GM19023 (cell line): ENCODE results near the gene CHRNA7.

Source experiments
- ATAC-seq: cut with Tn5 transposase; IDR thresholded peaks from one replicate; pipeline ENCODE4 v1.9.1; 2021; ENCODE audit warnings: mild to moderate bottlenecking, moderate library complexity; ENCODE audit not compliant: unreplicated experiment

The CHRNA7 gene

GRCh38 chr15:32029862-32030781, at the start of gene CHRNA7:
Gene CHRNA7, plus strand, starts transcription at chr15:32030515. Its CDS starts 80 bp downstream, at chr15:32030595.
- ATAC-seq: no peak

DNA sequence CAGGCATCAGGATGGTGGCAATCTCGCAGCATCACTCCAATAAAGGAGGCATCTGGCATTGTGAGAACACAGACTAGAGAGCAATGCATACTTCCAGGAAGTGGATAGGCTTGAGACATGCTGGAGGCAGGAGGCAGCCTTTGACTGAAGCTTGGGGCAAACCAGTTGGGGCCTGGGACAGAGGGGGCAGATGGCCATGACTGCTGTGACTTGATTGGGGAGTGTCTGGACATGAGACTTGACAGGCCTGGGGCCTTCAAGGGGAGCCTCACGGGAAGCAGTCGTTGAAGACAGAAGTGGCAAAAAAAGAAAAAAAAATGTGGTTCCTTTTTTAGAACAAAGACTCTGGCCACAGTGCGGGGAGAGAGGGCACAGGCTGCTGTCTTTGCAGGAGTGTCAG, 44.7 kb upstream of the CHRNA7 start:
- ATAC-seq: no peak

GRCh38 chr15:31993062-31993461, 37.3 kb upstream of the CHRNA7 start:
- ATAC-seq: no peak

DNA sequence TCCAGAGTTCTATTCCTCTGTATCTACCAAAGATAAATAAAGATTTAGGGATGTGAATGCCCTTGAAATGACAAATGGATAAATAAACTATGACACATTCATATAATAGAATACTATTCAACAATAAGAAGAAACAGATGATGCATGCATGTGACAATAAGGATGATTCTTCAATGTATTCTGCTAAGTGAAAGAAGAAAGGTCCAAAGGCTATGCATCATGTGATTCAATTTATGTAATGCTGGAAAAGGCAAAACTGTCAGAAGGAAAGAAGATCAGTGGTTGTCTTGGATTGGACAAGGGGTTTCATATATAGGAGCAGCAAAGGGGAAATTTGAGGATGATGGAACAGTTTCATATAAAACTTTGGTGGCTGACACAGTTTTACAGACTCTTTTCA, 32.6 kb upstream of the CHRNA7 start:
- no peak for ATAC-seq

GRCh38 chr15:32003558-32003957, 26.8 kb upstream of the CHRNA7 start:
- no peak for ATAC-seq

GRCh38 chr15:32004249-32004648, 26.1 kb upstream of the CHRNA7 start:
- no peak for ATAC-seq

DNA sequence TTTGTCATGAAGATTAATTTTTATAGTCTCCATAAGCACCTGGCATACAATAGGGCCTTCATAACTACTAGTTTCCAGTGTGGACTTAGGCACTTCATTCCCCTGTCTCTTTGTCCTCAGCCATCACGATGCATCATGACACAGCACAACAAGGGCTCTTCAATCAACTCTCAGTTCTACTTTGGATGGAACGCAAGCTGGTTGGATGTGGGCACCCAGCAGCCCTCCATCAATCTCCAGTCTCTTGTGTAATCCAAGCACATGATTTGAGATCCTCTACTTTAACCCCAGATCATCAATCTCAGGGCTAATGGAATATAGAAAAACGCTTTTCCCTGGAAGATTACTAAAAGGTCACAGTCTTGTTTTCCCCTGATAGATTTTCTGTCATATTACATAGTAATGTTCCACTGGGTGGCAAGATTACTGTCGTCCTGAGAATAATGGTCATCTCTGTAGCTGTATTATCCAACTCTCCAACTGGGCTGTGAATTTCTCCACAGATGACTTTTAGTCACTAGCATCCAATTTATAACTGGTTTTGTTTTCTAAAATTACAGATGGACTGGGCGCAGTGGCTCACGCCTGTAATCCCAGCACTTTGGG, 22.9 kb upstream of the CHRNA7 start:
- ATAC-seq: no peak

DNA sequence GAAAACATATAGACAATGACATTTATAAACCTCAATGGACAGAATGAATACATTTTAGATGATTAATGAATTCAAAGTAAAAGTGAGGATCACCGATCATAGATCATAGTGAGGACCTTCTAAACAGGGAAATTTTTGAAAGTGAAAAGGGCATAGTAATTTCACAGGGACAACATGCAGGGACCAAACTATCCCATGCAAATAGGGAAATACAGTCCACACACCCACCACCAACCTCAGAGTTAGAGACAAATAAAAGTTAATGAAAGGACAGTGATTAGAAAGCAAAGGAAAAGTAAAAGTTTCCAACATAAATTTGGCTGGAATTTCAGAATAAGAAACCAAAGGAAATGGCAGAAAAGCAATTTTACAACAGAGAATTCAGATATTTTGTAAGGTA, 15.4 kb upstream of the CHRNA7 start:
- no peak for ATAC-seq

GRCh38 chr15:32020156-32020555, 10.2 kb upstream of the CHRNA7 start:
- no peak for ATAC-seq

GRCh38 chr15:32028921-32029320, 1.4 kb upstream of the CHRNA7 start:
- ATAC-seq: no peak

DNA sequence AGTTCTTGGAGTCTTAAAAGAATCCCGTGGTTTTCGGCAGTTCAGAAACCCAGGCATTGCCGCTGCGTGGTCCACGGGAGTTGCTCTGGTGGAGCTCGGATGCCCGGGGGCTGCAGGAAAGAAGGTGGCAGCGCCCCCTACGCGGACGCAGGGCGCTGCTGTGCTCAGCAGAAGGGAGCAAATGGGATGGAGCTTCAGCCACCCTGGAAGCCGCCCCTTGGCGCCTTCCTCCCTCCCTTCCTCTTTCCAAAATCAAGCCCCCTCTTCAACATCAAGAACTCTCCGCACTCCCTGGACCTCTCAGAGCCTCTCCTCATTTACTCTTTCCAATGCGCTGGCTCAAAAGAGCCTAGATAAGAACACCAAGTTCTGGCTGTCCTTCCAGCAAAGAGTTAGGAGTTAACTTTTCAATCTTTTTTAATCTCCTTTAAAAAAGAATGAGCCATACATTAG, 880 bp upstream of the CHRNA7 start:
- no peak for ATAC-seq

DNA sequence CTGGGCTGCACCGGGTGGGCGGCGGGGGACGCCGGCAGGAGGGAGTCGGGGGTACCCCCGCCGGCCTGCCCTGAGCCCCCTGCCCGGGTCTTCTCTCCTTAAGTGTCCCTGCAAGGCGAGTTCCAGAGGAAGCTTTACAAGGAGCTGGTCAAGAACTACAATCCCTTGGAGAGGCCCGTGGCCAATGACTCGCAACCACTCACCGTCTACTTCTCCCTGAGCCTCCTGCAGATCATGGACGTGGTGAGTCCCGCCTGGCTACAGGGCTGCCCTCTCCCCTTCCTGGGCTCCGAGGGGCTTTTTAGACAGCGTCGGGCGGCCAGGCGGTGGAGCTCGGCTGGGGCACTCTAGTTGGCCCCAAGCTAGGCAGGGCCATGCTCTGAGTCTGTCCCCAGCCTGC, 480 bp downstream of the CHRNA7 start:
- no peak for ATAC-seq

DNA sequence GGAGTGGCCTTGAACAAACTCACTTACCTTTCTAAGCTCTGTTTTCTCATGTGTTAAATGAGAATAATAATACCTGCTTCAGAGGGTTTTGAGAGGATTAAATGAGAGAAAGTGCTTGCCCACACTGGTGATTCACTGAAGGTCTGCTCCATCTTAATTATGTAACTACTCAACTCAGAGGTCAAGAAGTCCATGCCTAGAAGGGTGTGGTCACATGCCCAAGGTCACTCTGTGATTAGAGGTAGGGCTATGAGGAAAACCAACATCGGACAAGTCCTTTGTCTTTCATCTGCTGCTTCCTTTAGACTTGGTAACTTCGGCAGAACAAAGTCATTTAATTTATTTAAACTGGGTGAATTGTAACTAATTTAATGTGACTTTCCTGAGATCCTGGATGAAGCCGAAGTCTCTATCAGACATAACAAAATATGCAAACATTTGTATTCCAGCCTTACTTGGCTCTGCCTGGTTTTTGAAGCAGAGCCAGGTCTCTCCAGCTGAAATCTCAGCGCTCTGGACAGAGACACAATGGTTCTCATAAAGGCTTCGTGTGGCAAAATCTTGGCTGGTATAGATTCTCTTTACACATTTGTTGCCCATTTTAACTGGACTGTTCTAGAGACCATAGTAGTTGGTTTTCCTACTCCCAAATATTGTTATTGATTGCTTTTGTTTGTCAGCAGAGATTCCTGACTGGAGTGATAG, 3.0 kb downstream of the CHRNA7 start:
- no peak for ATAC-seq

DNA sequence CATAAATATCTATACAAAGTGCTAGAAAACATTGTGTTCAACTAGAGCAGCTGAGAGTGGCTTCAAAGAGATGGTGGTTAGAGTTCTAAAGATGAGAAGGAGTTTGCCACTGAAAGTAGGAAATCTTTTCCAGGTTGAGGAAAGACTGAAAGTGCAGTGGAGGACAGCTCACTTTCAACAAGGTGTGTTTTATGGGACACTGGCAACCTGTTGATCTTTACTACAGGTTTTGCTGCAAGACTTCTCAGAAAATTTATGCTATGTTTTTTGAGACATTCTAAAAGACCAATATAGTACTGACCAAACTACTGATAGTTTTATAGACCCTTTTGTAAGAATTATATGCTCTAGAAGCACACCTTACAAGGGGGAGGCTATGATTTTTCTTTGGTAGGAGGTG, 3.8 kb downstream of the CHRNA7 start:
- ATAC-seq: no peak

DNA sequence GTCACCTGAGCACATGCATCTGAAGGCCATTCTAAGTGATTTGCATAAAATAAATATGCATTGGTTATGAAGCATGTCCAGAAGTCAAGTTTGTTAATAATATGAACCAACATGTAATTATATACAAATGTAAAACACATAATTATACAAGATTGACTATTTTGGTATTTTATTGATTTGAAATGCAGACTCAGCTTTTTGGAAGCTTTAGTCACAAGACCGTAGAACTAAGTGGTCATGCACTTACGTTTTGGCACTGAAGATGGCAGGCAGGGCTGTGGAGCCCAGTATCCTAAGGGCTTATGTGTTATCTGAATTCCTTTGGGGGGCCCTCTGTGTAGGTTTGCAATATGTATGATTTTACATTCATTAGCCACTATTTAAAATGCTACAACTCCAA, 5.0 kb downstream of the CHRNA7 start:
- no peak for ATAC-seq

DNA sequence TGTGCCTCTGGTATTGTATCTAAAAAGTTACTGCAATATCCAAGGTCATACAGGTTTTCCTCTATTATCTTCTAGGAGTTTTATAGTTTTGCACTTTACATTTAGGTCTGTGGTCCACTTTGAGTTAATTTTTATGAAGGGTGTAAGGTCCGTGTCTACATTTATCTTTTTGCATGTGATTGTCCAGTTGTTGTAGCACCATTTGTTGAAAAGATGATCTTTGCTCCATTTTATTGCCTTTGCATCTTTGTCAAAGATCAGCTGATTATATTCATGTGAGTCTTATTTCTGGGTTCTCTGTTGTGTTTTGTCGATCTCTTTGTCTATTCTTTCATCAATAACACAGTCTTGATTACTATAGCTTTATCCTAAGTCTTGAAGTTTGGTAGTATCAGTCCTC, 6.7 kb downstream of the CHRNA7 start:
- no peak for ATAC-seq

DNA sequence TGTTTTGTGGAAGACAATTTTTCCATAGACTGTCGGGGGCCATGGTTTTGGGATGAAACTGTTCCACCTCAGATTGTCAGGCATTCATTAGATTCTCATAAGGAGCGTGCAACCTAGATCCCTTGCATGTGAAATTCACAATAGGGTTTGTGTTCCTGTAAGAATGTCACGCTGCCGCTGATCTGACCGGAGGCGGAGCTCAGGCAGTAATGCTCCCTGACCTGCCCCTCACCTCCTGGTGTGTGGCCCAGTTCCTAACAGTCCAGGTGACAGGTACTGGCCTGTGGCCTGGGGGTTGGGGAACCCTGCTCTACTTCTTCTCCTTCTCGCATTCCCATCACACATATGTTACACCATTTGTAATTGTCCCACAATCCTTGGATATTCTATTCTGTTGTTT, 11.0 kb downstream of the CHRNA7 start:
- ATAC-seq: no peak

GRCh38 chr15:32042269-32042972, 12.1 kb downstream of the CHRNA7 start:
- no peak for ATAC-seq

DNA sequence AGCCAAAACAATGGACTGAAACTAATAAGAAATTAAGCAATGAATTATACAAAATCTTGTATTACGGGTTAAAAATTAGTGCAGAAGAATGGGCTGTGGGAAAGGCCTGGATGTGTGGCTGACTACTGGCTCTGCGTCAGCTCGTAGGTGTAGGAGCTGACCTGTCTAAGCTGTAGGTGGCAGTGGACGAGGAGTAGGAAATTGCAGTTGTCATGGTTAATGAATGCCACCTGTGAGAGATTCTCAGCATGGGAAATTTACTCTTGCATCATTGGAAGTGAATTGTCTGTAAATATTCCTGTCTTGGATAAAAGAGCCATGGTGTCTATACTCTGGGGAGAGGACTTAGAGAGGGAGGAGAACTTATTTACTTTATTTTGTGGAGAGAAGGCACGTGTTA, 23.4 kb downstream of the CHRNA7 start:
- no peak for ATAC-seq

DNA sequence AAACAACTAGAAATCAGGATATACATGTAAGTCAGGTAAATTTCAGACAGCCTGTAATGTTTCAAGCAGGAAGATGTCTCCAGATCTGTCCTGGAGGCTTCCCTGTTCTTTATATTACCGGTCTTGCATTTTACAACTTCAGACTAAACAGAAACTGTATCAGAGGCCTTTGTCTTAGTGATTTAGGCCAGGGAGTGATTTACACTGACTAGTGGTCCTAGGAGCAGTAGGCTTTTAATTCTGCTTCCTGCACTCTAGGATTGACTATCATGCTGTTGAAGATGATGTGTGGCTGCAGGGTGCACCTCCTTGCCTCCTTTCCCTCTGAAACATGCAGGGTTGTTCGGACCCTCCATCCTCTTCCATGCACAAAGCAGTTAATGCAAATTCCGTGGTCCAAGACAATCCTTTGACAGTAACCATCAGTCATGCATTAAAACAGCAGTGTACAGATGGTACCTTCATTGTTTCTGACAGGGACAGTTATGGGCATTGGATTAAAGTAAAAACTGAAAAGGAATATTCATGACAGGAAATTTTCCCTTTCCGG, 27.6 kb downstream of the CHRNA7 start:
- ATAC-seq: no peak

GRCh38 chr15:32060706-32061105, 30.4 kb downstream of the CHRNA7 start:
- ATAC-seq: no peak
